HuH-7 (cell line): ENCODE results near the gene PCDHGC4.

Experiments
- DNase-seq: peaks from one replicate; pipeline ENCODE4 v3.0.0; 2011; ENCODE audit warnings: low spot score

Gene PCDHGC4

GRCh38 chr5:141529002-141529401 lies 44.2 kb downstream of the PCDHGC4 start:
- no peak for DNase-seq

- no peak for DNase-seq
Measured at GRCh38 chr5:141529873-141530272, 45.0 kb downstream of the PCDHGC4 start.

GRCh38 chr5:141532726-141533125 lies 47.9 kb downstream of the PCDHGC4 start:
- DNase-seq: no peak

- no peak for DNase-seq
Measured at GRCh38 chr5:141533897-141534296, 49.1 kb downstream of the PCDHGC4 start.

GRCh38 chr5:141534492-141535213 lies 49.8 kb downstream of the PCDHGC4 start:
- no peak for DNase-seq
